ENCODE results near the gene CSHL1. TPM values are rescaled to one million over a fixed set of nuclear protein-coding genes. Genes with fewer than 3 reads are reported as not detected.

CSHL1 gene
- total RNA-seq, 1 experiment from 2014 or later: not detected

- DNase-seq: no peak
- no peaks in the 10 kb centered on the region for H3K9me3 Mint-ChIP-seq (ENCODE audit: unreplicated experiment)
- H3K4me3 ChIP-seq (ENCODE audit: low read depth, low read length): no peak overlapping the region
- no peak overlapping the region for H3K27ac Mint-ChIP-seq (ENCODE audit: unreplicated experiment)
- H3K4me1 ChIP-seq: no peaks in the 10 kb centered on the region
- peaks cover 11% of the 10 kb centered on the region for H3K36me3 Mint-ChIP-seq (ENCODE audit: insufficient read depth, unreplicated experiment)
- H3K4me1 Mint-ChIP-seq (ENCODE audit: low read depth, unreplicated experiment): no peaks in the 10 kb centered on the region
- no peaks in the 10 kb centered on the region for H3K36me3 ChIP-seq (ENCODE audit: control insufficient read depth, insufficient read depth, low read length)
- POLR2A ChIA-PET: no interaction called here
- no peak overlapping the region for H3K4me3 Mint-ChIP-seq (ENCODE audit: unreplicated experiment)
- CTCF ChIA-PET: no interaction called here
- intact Hi-C loops (cut with micrococcal nuclease; ENCODE audit: unreplicated experiment): no loop called here
- TF ChIP-seq CTCF (IDR thresholded peaks at IDR 0.05; ENCODE audit: insufficient read depth in 1 of 2, low read depth in 1 of 2, low read length in 1 of 2, severe bottlenecking in 1 of 2, unreplicated experiment in 1 of 2): no peak
- no peaks in the 10 kb centered on the region for H3K27me3 ChIP-seq (replicated peaks; ENCODE audit: control insufficient read depth, insufficient read depth, low read length)
- 0 out of 2 replicates have a peak, but pooled peaks cover 4% of the 10 kb centered on the region for H3K9me3 ChIP-seq
- H3K27me3 Mint-ChIP-seq (ENCODE audit: insufficient read depth, unreplicated experiment): peaks cover 3% of the 10 kb centered on the region
- BruUV-seq (replicated peaks): no TSS peak
Observed at GRCh38 chr17:63937920-63938319, 26.9 kb upstream of the CSHL1 start.

GRCh38 chr17:63937319-63937718 is 26.3 kb upstream of the CSHL1 start:
- H3K36me3 ChIP-seq (ENCODE audit: control insufficient read depth, insufficient read depth, low read length): no peaks in the 10 kb centered on the region
- CTCF ChIA-PET: no interaction called here
- Mint-ChIP-seq H3K4me3 (ENCODE audit: unreplicated experiment) (no peak overlapping the region), H3K27ac (ENCODE audit: unreplicated experiment) (no peak overlapping the region), H3K4me1 (ENCODE audit: low read depth, unreplicated experiment) (no peaks in the 10 kb centered on the region), H3K36me3 (ENCODE audit: insufficient read depth, unreplicated experiment) (peaks cover 11% of the 10 kb centered on the region), H3K27me3 (ENCODE audit: insufficient read depth, unreplicated experiment) (peaks cover 2% of the 10 kb centered on the region), H3K9me3 (ENCODE audit: unreplicated experiment) (no peaks in the 10 kb centered on the region)
- no peak overlapping the region for H3K4me3 ChIP-seq (ENCODE audit: low read depth, low read length)
- no TSS peak for BruUV-seq (replicated peaks)
- intact Hi-C loops (cut with micrococcal nuclease; ENCODE audit: unreplicated experiment): no loop called here
- H3K27me3 ChIP-seq (replicated peaks; ENCODE audit: control insufficient read depth, insufficient read depth, low read length): no peaks in the 10 kb centered on the region
- TF ChIP-seq CTCF (IDR thresholded peaks at IDR 0.05; ENCODE audit: insufficient read depth in 1 of 2, low read depth in 1 of 2, low read length in 1 of 2, severe bottlenecking in 1 of 2, unreplicated experiment in 1 of 2): no peak
- H3K4me1 ChIP-seq: no peaks in the 10 kb centered on the region
- DNase-seq: no peak
- POLR2A ChIA-PET: interaction anchor here (0.7 kb wide), 1 partner anchor 509 kb away, joined by 5 read pairs; no protein-coding TSS in a partner anchor
- H3K9me3 ChIP-seq: 0 out of 2 replicates have a peak, but pooled peaks cover 4% of the 10 kb centered on the region

GRCh38 chr17:63934183-63935112 is 23.4 kb upstream of the CSHL1 start:
- Histone ChIP-seq H3K9me3 (0 out of 2 replicates have a peak, but pooled peaks cover 4% of the 10 kb centered on the region), H3K27me3 (replicated peaks; ENCODE audit: control insufficient read depth, insufficient read depth, low read length) (no peaks in the 10 kb centered on the region), H3K4me3 (ENCODE audit: low read depth, low read length) (no peak overlapping the region), H3K36me3 (ENCODE audit: control insufficient read depth, insufficient read depth, low read length) (no peaks in the 10 kb centered on the region), H3K4me1 (no peaks in the 10 kb centered on the region)
- peaks cover 6% of the 10 kb centered on the region for H3K36me3 Mint-ChIP-seq (ENCODE audit: insufficient read depth, unreplicated experiment)
- no peak for TF ChIP-seq CTCF (IDR thresholded peaks at IDR 0.05; ENCODE audit: insufficient read depth in 1 of 2, low read depth in 1 of 2, low read length in 1 of 2, severe bottlenecking in 1 of 2, unreplicated experiment in 1 of 2)
- POLR2A ChIA-PET: no interaction called here
- no peak overlapping the region for H3K4me3 Mint-ChIP-seq (ENCODE audit: unreplicated experiment)
- no peak overlapping the region for H3K27ac Mint-ChIP-seq (ENCODE audit: unreplicated experiment)
- BruUV-seq (replicated peaks): no TSS peak
- peaks cover 2% of the 10 kb centered on the region for H3K27me3 Mint-ChIP-seq (ENCODE audit: insufficient read depth, unreplicated experiment)
- H3K4me1 Mint-ChIP-seq (ENCODE audit: low read depth, unreplicated experiment): no peaks in the 10 kb centered on the region
- H3K9me3 Mint-ChIP-seq (ENCODE audit: unreplicated experiment): no peaks in the 10 kb centered on the region
- no peak for DNase-seq
- intact Hi-C loops (cut with micrococcal nuclease; ENCODE audit: unreplicated experiment): no loop called here
- CTCF ChIA-PET: interaction anchor here (1.2 kb wide), 1 partner anchor 12 kb away, joined by 3 read pairs; no protein-coding TSS in a partner anchor
